Measurements from ENCODE around the gene RNF222.
A peak's percentile ranks its signal among the peaks of the same experiment; 100 is the strongest.

The RNF222 gene

DNA sequence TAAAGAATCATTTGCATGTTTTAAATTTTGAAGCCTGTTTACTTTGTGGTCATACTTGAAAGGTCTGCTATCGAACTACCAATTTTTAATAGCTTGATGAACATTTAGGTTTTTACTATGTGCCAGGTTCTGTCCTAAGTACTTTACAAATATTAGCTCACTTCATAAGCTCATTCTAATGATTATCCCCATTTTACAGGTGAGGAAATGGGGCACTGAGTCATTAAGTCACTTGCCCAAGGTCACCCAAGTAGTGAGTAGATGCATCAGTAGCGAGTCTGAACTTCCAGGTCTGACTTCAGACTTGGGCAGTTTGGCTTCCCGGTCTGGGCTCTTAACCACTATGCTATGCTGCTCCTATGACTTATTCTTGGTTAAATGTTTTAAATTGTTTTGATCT is 42.1 kb upstream of the RNF222 start:
- peaks cover 14% of the 10 kb centered on the region for H3K36me3 ChIP-seq
- H3K9me3 ChIP-seq (ENCODE audit: severe bottlenecking) = no peaks in the 10 kb centered on the region
- no peak overlapping the region for H3K27ac ChIP-seq
- no peak for DNase-seq
- H3K27me3 ChIP-seq (ENCODE audit: insufficient read depth, low read depth, severe bottlenecking) = no peaks in the 10 kb centered on the region
- TF ChIP-seq CTCF (IDR thresholded peaks at IDR 0.05; ENCODE audit: low read depth, low read length) = no peak
- H3K4me3 ChIP-seq (ENCODE audit: low read depth, low read length) = no peak overlapping the region

- Histone ChIP-seq H3K27me3 (ENCODE audit: insufficient read depth, low read depth, severe bottlenecking) (no peaks in the 10 kb centered on the region), H3K9me3 (ENCODE audit: severe bottlenecking) (no peaks in the 10 kb centered on the region), H3K36me3 (peaks cover 5% of the 10 kb centered on the region; the same call in 1 of the 2 replicates), H3K4me3 (ENCODE audit: low read depth, low read length) (no peak overlapping the region), H3K27ac (no peak overlapping the region)
- no peak for DNase-seq
- no peak for TF ChIP-seq CTCF (IDR thresholded peaks at IDR 0.05; ENCODE audit: low read depth, low read length)
Measured at GRCh38 chr17:8438441-8438840, 40.8 kb upstream of the RNF222 start.

- TF ChIP-seq CTCF (IDR thresholded peaks at IDR 0.05; ENCODE audit: low read depth, low read length) = no peak
- Histone ChIP-seq H3K27ac (peak overlapping the region; percentile 79), H3K9me3 (ENCODE audit: severe bottlenecking) (no peaks in the 10 kb centered on the region), H3K36me3 (peaks cover 5% of the 10 kb centered on the region; the same call in 1 of the 2 replicates), H3K4me3 (ENCODE audit: low read depth, low read length) (peak overlapping the region; percentile 98), H3K27me3 (ENCODE audit: insufficient read depth, low read depth, severe bottlenecking) (no peaks in the 10 kb centered on the region)
- no peak for DNase-seq
Measured at GRCh38 chr17:8436844-8437171, 39.2 kb upstream of the RNF222 start.

DNA sequence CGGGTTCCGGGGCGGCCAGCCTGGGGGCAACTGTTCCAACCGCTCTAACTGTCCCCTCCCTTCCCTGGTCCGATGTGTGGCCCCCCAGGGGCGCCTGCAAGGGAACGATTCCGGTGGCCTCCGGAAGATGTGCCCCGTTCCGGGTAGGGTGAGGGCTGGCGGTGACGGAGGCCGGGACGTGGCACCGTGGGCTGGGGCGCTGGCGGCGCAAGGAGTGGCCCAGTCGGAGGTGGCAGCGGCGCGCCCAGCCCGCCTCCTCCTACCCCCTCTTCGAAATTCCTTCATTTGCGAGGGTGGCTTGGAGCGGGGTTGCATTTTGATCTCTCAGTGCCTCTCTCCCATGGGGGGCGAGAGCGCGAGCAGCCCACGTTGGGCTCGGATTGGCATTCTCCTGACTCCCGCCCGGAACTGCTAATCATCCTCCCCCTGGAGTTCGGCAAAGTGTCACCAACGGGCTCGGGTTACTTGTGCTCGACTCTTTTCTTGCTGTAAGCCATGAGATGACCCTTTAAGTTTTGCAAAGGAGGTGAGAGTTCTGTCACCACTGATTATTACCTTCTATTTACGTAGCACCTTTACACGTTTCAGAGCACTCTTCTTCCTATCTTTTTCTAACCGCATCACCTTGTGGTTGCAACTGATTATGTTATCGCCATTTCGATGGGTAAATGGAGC is 38.7 kb upstream of the RNF222 start:
- no peaks in the 10 kb centered on the region for H3K9me3 ChIP-seq (ENCODE audit: severe bottlenecking)
- H3K4me3 ChIP-seq (ENCODE audit: low read depth, low read length) = peak overlapping the region; percentile 98
- peak; percentile 41 for DNase-seq
- TF ChIP-seq CTCF (IDR thresholded peaks at IDR 0.05; ENCODE audit: low read depth, low read length) = no peak
- H3K27ac ChIP-seq = peak overlapping the region; percentile 79
- H3K36me3 ChIP-seq = peaks cover 5% of the 10 kb centered on the region; the same call in 1 of the 2 replicates
- no peaks in the 10 kb centered on the region for H3K27me3 ChIP-seq (ENCODE audit: insufficient read depth, low read depth, severe bottlenecking)

GRCh38 chr17:8435245-8436168 is 37.9 kb upstream of the RNF222 start, which contains the start of gene NDEL1:
TSS of gene NDEL1 (plus strand) at chr17:8435884. CDS start at chr17:8444272, 8,388 bp downstream.
- TF ChIP-seq CTCF (IDR thresholded peaks at IDR 0.05; ENCODE audit: low read depth, low read length) = no peak
- H3K4me3 ChIP-seq (ENCODE audit: low read depth, low read length) = peak within 1 kb of the TSS; percentile 98
- peaks cover 5% of the 10 kb centered on the region; the same call in 1 of the 2 replicates for H3K36me3 ChIP-seq
- H3K27me3 ChIP-seq (ENCODE audit: insufficient read depth, low read depth, severe bottlenecking) = no peaks in the 10 kb centered on the region
- peak within 1 kb of the TSS; percentile 81 for H3K27ac ChIP-seq
- peak; percentile 99 for DNase-seq
- H3K9me3 ChIP-seq (ENCODE audit: severe bottlenecking) = no peaks in the 10 kb centered on the region
